ENCODE data around the gene EGFLAM. TPM values are rescaled to one million over a fixed set of nuclear protein-coding genes. Genes with fewer than 3 reads are reported as not detected.
"Not testable (repeated sequence)": the region's sequence is repeated elsewhere in the genome, so short reads cannot be mapped to it uniquely, and the experiment has no call there.

The EGFLAM gene
- total RNA-seq, 2 experiments from 2014 or later, result not detected

- POLR2A ChIA-PET, result no interaction called here
- CTCF ChIA-PET, result no interaction called here
- no peak overlapping the region for H3K27ac Mint-ChIP-seq
- H3K4me3 Mint-ChIP-seq, result no peak overlapping the region
- intact Hi-C loops (cut with micrococcal nuclease), result no loop called here
- H3K36me3 Mint-ChIP-seq, result no peaks in the 10 kb centered on the region
- no peaks in the 10 kb centered on the region for H3K4me1 Mint-ChIP-seq (ENCODE audit: low read depth)
- DNase-seq, result no peak
- H3K27me3 Mint-ChIP-seq, result peaks cover 4% of the 10 kb centered on the region
- peaks cover 20% of the 10 kb centered on the region for H3K9me3 Mint-ChIP-seq
Observed at GRCh38 chr5:38305148-38305547, 46.8 kb downstream of the EGFLAM start.

GRCh38 chr5:38307845-38308244 is 49.5 kb downstream of the EGFLAM start:
- Mint-ChIP-seq H3K4me3 (no peak overlapping the region), H3K9me3 (peaks cover 20% of the 10 kb centered on the region), H3K27me3 (no peaks in the 10 kb centered on the region), H3K36me3 (no peaks in the 10 kb centered on the region), H3K27ac (no peak overlapping the region), H3K4me1 (ENCODE audit: low read depth) (no peaks in the 10 kb centered on the region)
- DNase-seq, result no peak
- intact Hi-C loops (cut with micrococcal nuclease), result no loop called here
- POLR2A ChIA-PET, result no interaction called here
- CTCF ChIA-PET, result no interaction called here

GRCh38 chr5:38316544-38317224 is 58.3 kb downstream of the EGFLAM start:
- Mint-ChIP-seq H3K27ac (no peak overlapping the region), H3K4me1 (ENCODE audit: low read depth) (no peaks in the 10 kb centered on the region), H3K4me3 (no peak overlapping the region), H3K9me3 (no peaks in the 10 kb centered on the region), H3K36me3 (no peaks in the 10 kb centered on the region), H3K27me3 (no peaks in the 10 kb centered on the region)
- intact Hi-C loops (cut with micrococcal nuclease), result no loop called here
- CTCF ChIA-PET, result no interaction called here
- DNase-seq, result no peak
- POLR2A ChIA-PET, result no interaction called here

GRCh38 chr5:38317868-38318267 is 59.5 kb downstream of the EGFLAM start:
- no peak for DNase-seq
- H3K27me3 Mint-ChIP-seq, result no peaks in the 10 kb centered on the region
- intact Hi-C loops (cut with micrococcal nuclease), result no loop called here
- H3K4me3 Mint-ChIP-seq, result no peak overlapping the region
- CTCF ChIA-PET, result no interaction called here
- no peaks in the 10 kb centered on the region for H3K9me3 Mint-ChIP-seq
- no peaks in the 10 kb centered on the region for H3K4me1 Mint-ChIP-seq (ENCODE audit: low read depth)
- H3K36me3 Mint-ChIP-seq, result no peaks in the 10 kb centered on the region
- no peak overlapping the region for H3K27ac Mint-ChIP-seq
- POLR2A ChIA-PET, result no interaction called here

GRCh38 chr5:38319491-38319890 is 61.1 kb downstream of the EGFLAM start:
- no peak overlapping the region for H3K27ac Mint-ChIP-seq
- no peaks in the 10 kb centered on the region for H3K4me1 Mint-ChIP-seq (ENCODE audit: low read depth)
- ChIA-PET POLR2A (no interaction called here), CTCF (no interaction called here)
- H3K4me3 Mint-ChIP-seq, result no peak overlapping the region
- intact Hi-C loops (cut with micrococcal nuclease), result no loop called here
- H3K36me3 Mint-ChIP-seq, result no peaks in the 10 kb centered on the region
- no peak for DNase-seq
- no peaks in the 10 kb centered on the region for H3K9me3 Mint-ChIP-seq
- no peaks in the 10 kb centered on the region for H3K27me3 Mint-ChIP-seq

- no peak overlapping the region for H3K27ac Mint-ChIP-seq
- no peaks in the 10 kb centered on the region for H3K27me3 Mint-ChIP-seq
- POLR2A ChIA-PET, result no interaction called here
- H3K4me1 Mint-ChIP-seq (ENCODE audit: low read depth), result no peaks in the 10 kb centered on the region
- H3K4me3 Mint-ChIP-seq, result no peak overlapping the region
- CTCF ChIA-PET, result no interaction called here
- DNase-seq, result no peak
- no peaks in the 10 kb centered on the region for H3K9me3 Mint-ChIP-seq
- H3K36me3 Mint-ChIP-seq, result no peaks in the 10 kb centered on the region
- intact Hi-C loops (cut with micrococcal nuclease), result no loop called here
Observed at GRCh38 chr5:38321978-38322377, 63.6 kb downstream of the EGFLAM start.

- H3K27ac Mint-ChIP-seq, result no peak overlapping the region
- intact Hi-C loops (cut with micrococcal nuclease), result no loop called here
- H3K4me1 Mint-ChIP-seq (ENCODE audit: low read depth), result no peaks in the 10 kb centered on the region
- H3K36me3 Mint-ChIP-seq, result no peaks in the 10 kb centered on the region
- POLR2A ChIA-PET, result no interaction called here
- H3K9me3 Mint-ChIP-seq, result no peaks in the 10 kb centered on the region
- no peaks in the 10 kb centered on the region for H3K27me3 Mint-ChIP-seq
- H3K4me3 Mint-ChIP-seq, result no peak overlapping the region
- CTCF ChIA-PET, result interaction anchor here (0.5 kb wide), 1 partner anchor 211 kb away, joined by 3 read pairs; no protein-coding TSS in a partner anchor
- DNase-seq, result no peak
Observed at GRCh38 chr5:38323645-38324295, 65.4 kb downstream of the EGFLAM start.

GRCh38 chr5:38329132-38329715 is 70.9 kb downstream of the EGFLAM start:
- intact Hi-C loops (cut with micrococcal nuclease), result no loop called here
- no peaks in the 10 kb centered on the region for H3K36me3 Mint-ChIP-seq
- POLR2A ChIA-PET, result no interaction called here
- CTCF ChIA-PET, result no interaction called here
- H3K4me1 Mint-ChIP-seq (ENCODE audit: low read depth), result no peaks in the 10 kb centered on the region
- DNase-seq, result no peak
- H3K27me3 Mint-ChIP-seq, result peaks cover 1% of the 10 kb centered on the region
- no peak overlapping the region for H3K27ac Mint-ChIP-seq
- peaks cover 6% of the 10 kb centered on the region for H3K9me3 Mint-ChIP-seq
- H3K4me3 Mint-ChIP-seq, result no peak overlapping the region

GRCh38 chr5:38330207-38330606 is 71.8 kb downstream of the EGFLAM start:
- intact Hi-C loops (cut with micrococcal nuclease), result no loop called here
- ChIA-PET CTCF (no interaction called here), POLR2A (no interaction called here)
- Mint-ChIP-seq H3K27me3 (peaks cover 1% of the 10 kb centered on the region), H3K4me1 (ENCODE audit: low read depth) (no peaks in the 10 kb centered on the region), H3K4me3 (no peak overlapping the region), H3K36me3 (no peaks in the 10 kb centered on the region), H3K9me3 (peaks cover 6% of the 10 kb centered on the region), H3K27ac (no peak overlapping the region)
- DNase-seq, result no peak

- no peaks in the 10 kb centered on the region for H3K4me1 Mint-ChIP-seq (ENCODE audit: low read depth)
- intact Hi-C loops (cut with micrococcal nuclease), result no loop called here
- H3K4me3 Mint-ChIP-seq, result no peak overlapping the region
- no peaks in the 10 kb centered on the region for H3K36me3 Mint-ChIP-seq
- ChIA-PET POLR2A (no interaction called here), CTCF (no interaction called here)
- DNase-seq, result no peak
- H3K9me3 Mint-ChIP-seq, result peaks cover 6% of the 10 kb centered on the region
- H3K27ac Mint-ChIP-seq, result no peak overlapping the region
- peaks cover 4% of the 10 kb centered on the region for H3K27me3 Mint-ChIP-seq
Observed at GRCh38 chr5:38331831-38332230, 73.5 kb downstream of the EGFLAM start.

GRCh38 chr5:38333181-38333580 is 74.8 kb downstream of the EGFLAM start:
- H3K4me3 Mint-ChIP-seq; intact Hi-C loops (cut with micrococcal nuclease); H3K4me1 Mint-ChIP-seq (ENCODE audit: low read depth); DNase-seq; H3K27ac Mint-ChIP-seq; H3K36me3 Mint-ChIP-seq; H3K9me3 Mint-ChIP-seq; H3K27me3 Mint-ChIP-seq; POLR2A ChIA-PET: not testable (repeated sequence)
- CTCF ChIA-PET, result interaction anchor here (1.1 kb wide), 1 partner anchor 50 kb away, joined by 3 read pairs; no protein-coding TSS in a partner anchor

GRCh38 chr5:38338455-38338854 is 80.1 kb downstream of the EGFLAM start:
- Mint-ChIP-seq H3K27ac (no peak overlapping the region), H3K4me3 (no peak overlapping the region), H3K9me3 (no peaks in the 10 kb centered on the region), H3K27me3 (peaks cover 19% of the 10 kb centered on the region), H3K36me3 (no peaks in the 10 kb centered on the region), H3K4me1 (ENCODE audit: low read depth) (no peaks in the 10 kb centered on the region)
- DNase-seq, result no peak
- ChIA-PET CTCF (no interaction called here), POLR2A (no interaction called here)
- intact Hi-C loops (cut with micrococcal nuclease), result no loop called here

GRCh38 chr5:38339446-38339845 is 81.1 kb downstream of the EGFLAM start:
- no peak for DNase-seq
- no peaks in the 10 kb centered on the region for H3K4me1 Mint-ChIP-seq (ENCODE audit: low read depth)
- POLR2A ChIA-PET, result no interaction called here
- H3K4me3 Mint-ChIP-seq, result no peak overlapping the region
- no peaks in the 10 kb centered on the region for H3K36me3 Mint-ChIP-seq
- H3K27me3 Mint-ChIP-seq, result peaks cover 18% of the 10 kb centered on the region
- H3K9me3 Mint-ChIP-seq, result no peaks in the 10 kb centered on the region
- no peak overlapping the region for H3K27ac Mint-ChIP-seq
- CTCF ChIA-PET, result no interaction called here
- intact Hi-C loops (cut with micrococcal nuclease), result no loop called here
